Heart left ventricle (tissue), 16 donors: ENCODE data around the gene ARID3A. TPM values are rescaled to one million over a fixed set of nuclear protein-coding genes. Genes with fewer than 3 reads are reported as not detected.

ENCODE experiments used
- ATAC-seq, 4 donors: fragments of 200-7000 bp; cut with Tn5 transposase; one replicate each; pipeline ENCODE4 v1.9.1; 2020 to 2022; ENCODE audit warnings: moderate library complexity in 4 of 4, mild to moderate bottlenecking in 3 of 4, moderate number of reproducible peaks in 1 of 4
- DNase-seq, 5 donors: peaks; one replicate each; pipeline ENCODE4 v3.0.0-alpha.2; 2020
- H3K27ac ChIP-seq, 12 donors: fragments of 200-600 bp; sonication (generic) in 4 of 12; one replicate each; pipeline versions ENCODE4 v1.5.0 to v1.8.0; 2016 to 2022; ENCODE audit warnings: mild to moderate bottlenecking in 2 of 12
- H3K27me3 ChIP-seq, 9 donors: fragments of 200-600 bp; sonication (generic) in 2 of 9; one replicate each; pipeline versions ENCODE4 v1.5.1 to v1.8.0; 2016 to 2022; ENCODE audit warnings: mild to moderate bottlenecking in 3 of 9
- H3K36me3 ChIP-seq, 9 donors: fragments of 200-600 bp; sonication (generic) in 2 of 9; one replicate each; pipeline versions ENCODE4 v1.5.0 to v1.8.0; 2018 to 2022; ENCODE audit warnings: mild to moderate bottlenecking in 2 of 9
- H3K4me1 ChIP-seq, 12 donors: fragments of 200-600 bp; sonication (generic) in 4 of 12; one replicate each; pipeline versions ENCODE4 v1.5.0 to v1.8.0; 2016 to 2022; ENCODE audit warnings: mild to moderate bottlenecking in 3 of 12
- H3K4me3 ChIP-seq, 12 donors: fragments of 200-600 bp; sonication (generic) in 4 of 12; one replicate each; pipeline versions ENCODE4 v1.5.0 to v1.8.0; 2017 to 2022; ENCODE audit warnings: mild to moderate bottlenecking in 9 of 12, moderate library complexity in 4 of 12
- H3K9me3 ChIP-seq, 12 donors: fragments of 200-600 bp; sonication (generic) in 4 of 12; one replicate each; pipeline versions ENCODE4 v1.5.0 to v1.8.0; 2016 to 2022; ENCODE audit warnings: mild to moderate bottlenecking in 1 of 12
- POLR2A ChIP-seq, 2 donors: fragments of 450-650 bp; IDR thresholded peaks; one replicate each; pipeline ENCODE4 v1.6.1; 2017; ENCODE audit warnings: antibody characterized with exemption in 2 of 2, mild to moderate bottlenecking in 2 of 2, moderate library complexity in 2 of 2
- WGBS, 4 donors: extraction: QIAGEN DNeasy Blood & Tissue Kit in 2 of 4; methylation state at CpG; one replicate each; pipeline versions ENCODE4 v1.1.5 to v1.1.7; 2013 to 2018; 5-methylcytosine and 5-hydroxymethylcytosine counted together
- intact Hi-C, 10 donors: fragments of 100-400 bp; cut with DNase I; formaldehyde crosslinking; loops; one replicate each; pipeline versions ENCODE4 v1.11.1 to v1.14.2; 2022
- polyA plus RNA-seq, 2 donors: library from polyadenylated mRNA; stranded (reverse); fragments of 200-250 nt; gene quantifications; one replicate each; pipeline ENCODE4 v1.2.3, GENCODE V29; 2013
- total RNA-seq, 9 donors: library from RNA; depleted of rRNA in 2 of 9; stranded (reverse); fragments of >200 nt in 2 of 9; fragmentation: NEBNext Ultra II Directional in 3 of 9; extraction: Animal tissue kit (Norgen Biotek cat#: 25700) in 3 of 9; gene quantifications; one replicate each; pipeline versions ENCODE4 v1.1.0 to v1.2.4, GENCODE V29; 2016 to 2023
- TF ChIP-seq, protein P1 (sequence below), 12 donors: fragments of 200-600 bp; sonication (generic) in 4 of 12; IDR thresholded peaks; one replicate each; pipeline versions ENCODE4 v1.5.0 to v1.8.0; 2018 to 2022; ENCODE audit warnings: antibody characterized with exemption in 12 of 12, mild to moderate bottlenecking in 5 of 12
- donor health status: ischemic (EF 13 %, LVEDD 7.1; RV severe dilation, severe dysfunction).
- donor health status: healthy with polysubstance abuse.
- donor health status: DM: no; HTN: yes; CAD: no.
- donor health status: DM: no; HTN: no; CAD: no.
- donor health status: ischemic (EF 25% LVEDD 6.9; RV normal size, moderate dysfunction).
- donor health status: ischemic (EF 25% LVEDD 5.7; RV mildly dilated, moderate dysfunction).
- donor health status: healthy.
- donor health status: DM: yes; HTN: yes; CAD: no.
- donor health status: ischemic (EF 35%, LVEDD 5.7; RV mildly dilated, moderate dysfunction).
- donor health status: nonischemic (EF 11% LVEDD 7.7; RV severe dilation, severe dysfunction).
- donor health status: DM: yes; HTN: yes; CAD: no.
- donor health status: PGD.
- donor health status: ischemic (EF 29% LVEDD 5.4; RV normal size, mild dysfunction).
- donor health status: nonischemic (EF 23%, LVEDD 6.1; RV moderate dilation, normal function).

Gene ARID3A
- total and polyA plus RNA-seq, 11 donors: 1.9 to 15.7 (median 5.8) TPM

DNA sequence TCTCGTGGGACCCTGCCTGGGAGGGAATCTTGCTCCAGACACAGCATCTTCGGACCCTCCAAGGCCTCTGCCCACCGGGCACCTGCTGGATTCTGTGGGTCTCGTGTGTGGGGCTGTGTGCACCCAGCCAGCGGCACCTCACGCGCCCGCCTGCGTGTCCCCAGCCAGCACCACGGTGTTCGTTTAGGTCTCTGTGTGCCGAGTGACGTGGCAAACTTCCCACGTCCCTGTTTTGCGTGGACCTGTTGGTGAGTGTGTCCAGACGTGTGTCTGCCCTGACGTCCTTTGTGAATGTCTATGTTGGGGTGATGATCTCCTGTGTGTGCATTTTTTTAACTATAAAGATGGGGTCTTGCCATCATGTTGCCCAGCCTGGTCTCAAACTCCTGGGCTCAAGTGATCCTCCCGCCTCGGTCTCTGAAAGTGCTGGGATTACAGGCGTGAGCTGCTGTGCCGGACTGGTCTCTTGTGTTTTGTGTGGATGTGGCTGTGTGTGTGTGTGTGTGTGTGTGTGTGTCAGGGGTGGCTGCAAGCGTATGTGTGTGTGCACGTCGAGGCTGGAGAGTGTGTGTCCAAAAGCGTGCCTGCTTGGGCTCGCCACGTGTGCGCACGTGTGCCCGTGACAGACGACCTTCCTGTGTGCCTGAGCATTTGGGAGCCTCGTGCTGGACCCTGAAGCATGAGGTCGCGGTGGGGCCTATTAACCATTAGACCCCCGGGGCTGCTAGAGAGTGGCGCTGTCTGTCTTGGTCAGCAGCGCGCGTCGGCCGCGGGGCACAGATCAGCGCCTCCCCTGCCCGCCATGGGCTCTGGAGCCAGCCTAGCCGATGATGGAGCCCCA is 15.7 kb downstream of the ARID3A start:
- no peak for TF ChIP-seq POLR2A (IDR thresholded peaks at IDR 0.05)
- TF ChIP-seq, protein P1, sequence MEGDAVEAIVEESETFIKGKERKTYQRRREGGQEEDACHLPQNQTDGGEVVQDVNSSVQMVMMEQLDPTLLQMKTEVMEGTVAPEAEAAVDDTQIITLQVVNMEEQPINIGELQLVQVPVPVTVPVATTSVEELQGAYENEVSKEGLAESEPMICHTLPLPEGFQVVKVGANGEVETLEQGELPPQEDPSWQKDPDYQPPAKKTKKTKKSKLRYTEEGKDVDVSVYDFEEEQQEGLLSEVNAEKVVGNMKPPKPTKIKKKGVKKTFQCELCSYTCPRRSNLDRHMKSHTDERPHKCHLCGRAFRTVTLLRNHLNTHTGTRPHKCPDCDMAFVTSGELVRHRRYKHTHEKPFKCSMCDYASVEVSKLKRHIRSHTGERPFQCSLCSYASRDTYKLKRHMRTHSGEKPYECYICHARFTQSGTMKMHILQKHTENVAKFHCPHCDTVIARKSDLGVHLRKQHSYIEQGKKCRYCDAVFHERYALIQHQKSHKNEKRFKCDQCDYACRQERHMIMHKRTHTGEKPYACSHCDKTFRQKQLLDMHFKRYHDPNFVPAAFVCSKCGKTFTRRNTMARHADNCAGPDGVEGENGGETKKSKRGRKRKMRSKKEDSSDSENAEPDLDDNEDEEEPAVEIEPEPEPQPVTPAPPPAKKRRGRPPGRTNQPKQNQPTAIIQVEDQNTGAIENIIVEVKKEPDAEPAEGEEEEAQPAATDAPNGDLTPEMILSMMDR (IDR thresholded peaks at IDR 0.05): no peak
- no peak for DNase-seq
- H3K27me3 ChIP-seq: no peaks in the 10 kb centered on the region
- intact Hi-C loops: no loop called here
- peak overlapping the region in 11 of 12 donors; percentile 22 to 55 (median 42) for H3K4me3 ChIP-seq
- 77 to 84% (median 79%) methylated on average over 31 to 45 of the region's 45 CpGs for WGBS, 4 donors
- H3K4me1 ChIP-seq: peaks cover 0 to 22% (median 4%) of the 10 kb centered on the region in 12 donors
- ATAC-seq: no peak
- peaks cover 0 to 10% (median 0%) of the 10 kb centered on the region in 9 donors for H3K36me3 ChIP-seq
- peak overlapping the region in 8 of 12 donors; percentile 67 to 89 (median 84) for H3K27ac ChIP-seq
- peaks cover 0 to 4% (median 0%) of the 10 kb centered on the region in 12 donors for H3K9me3 ChIP-seq

DNA sequence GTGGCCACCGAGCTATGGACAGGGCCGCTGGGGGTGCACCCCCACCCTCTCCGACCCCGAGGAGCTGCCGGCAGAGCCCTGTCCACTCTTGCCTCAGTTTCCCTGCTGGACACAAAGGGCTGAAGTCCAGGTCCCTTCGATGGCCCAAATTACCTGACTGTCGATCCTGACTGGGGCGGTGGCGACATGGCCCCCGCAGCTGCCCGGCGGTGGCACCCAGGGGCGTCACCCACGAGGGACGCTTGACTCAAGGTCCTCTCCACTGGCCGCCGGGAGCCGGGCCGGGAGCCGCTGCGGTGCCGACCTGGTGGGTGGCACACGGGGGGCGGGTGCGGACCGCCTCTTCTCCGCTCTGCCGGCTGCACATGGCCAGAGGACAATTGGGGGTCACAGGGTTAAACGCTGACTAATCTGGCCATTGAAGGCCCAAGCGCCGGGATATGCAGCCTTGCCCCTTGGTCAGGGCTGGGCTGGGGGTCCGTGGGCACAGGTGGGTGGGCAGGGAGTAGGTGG is 16.4 kb downstream of the ARID3A start:
- ATAC-seq (no peak), DNase-seq (no peak)

DNA sequence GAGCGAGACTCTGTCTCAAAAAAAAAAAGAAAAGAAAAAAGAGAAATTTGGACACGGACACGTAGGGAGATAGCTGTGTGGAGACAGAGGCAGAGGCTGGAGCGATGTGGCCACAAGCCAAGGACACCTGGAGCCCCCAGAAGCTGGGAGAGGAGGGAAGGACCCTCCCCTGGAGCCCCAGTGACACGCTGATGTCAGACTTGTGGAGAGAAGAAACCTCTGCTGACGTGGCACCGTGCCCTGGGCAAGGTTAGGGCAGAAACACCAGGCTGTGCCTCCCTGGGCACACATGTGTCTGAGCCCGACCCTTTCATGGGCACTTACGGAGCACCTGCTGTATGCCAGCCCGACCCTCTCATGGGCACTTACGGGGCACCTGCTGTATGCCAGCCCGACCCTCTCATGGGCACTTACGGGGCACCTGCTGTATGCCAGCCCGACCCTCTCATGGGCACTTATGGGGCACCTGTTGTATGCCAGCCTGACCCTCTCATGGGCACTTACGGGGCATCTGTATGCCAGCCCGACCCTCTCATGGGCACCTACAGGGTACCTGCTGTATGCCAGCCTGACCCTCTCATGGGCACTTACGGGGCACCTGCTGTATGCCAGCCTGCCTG is 17.8 kb downstream of the ARID3A start:
- peaks cover 0 to 37% (median 4%) of the 10 kb centered on the region in 12 donors for H3K4me1 ChIP-seq
- intact Hi-C loops: no loop called here
- peaks cover 0 to 4% (median 0%) of the 10 kb centered on the region in 12 donors for H3K9me3 ChIP-seq
- ATAC-seq: no peak
- H3K36me3 ChIP-seq: peaks cover 0 to 10% (median 0%) of the 10 kb centered on the region in 9 donors
- WGBS, 4 donors: 95 to 98% (median 97%) methylated on average over 10 to 17 of the region's 17 CpGs
- no peaks in the 10 kb centered on the region for H3K27me3 ChIP-seq
- TF ChIP-seq, protein P1 (IDR thresholded peaks at IDR 0.05): no peak
- TF ChIP-seq POLR2A (IDR thresholded peaks at IDR 0.05): no peak
- DNase-seq: no peak
- no peak overlapping the region for H3K4me3 ChIP-seq
- no peak overlapping the region for H3K27ac ChIP-seq

More for the DNA sequence above, 16.4 kb downstream of the ARID3A start:
- peaks cover 0 to 4% (median 0%) of the 10 kb centered on the region in 12 donors for H3K9me3 ChIP-seq
- no peak overlapping the region for H3K27ac ChIP-seq
- peaks cover 0 to 10% (median 0%) of the 10 kb centered on the region in 9 donors for H3K36me3 ChIP-seq
- no peak overlapping the region for H3K4me3 ChIP-seq
- intact Hi-C loops: no loop called here
- WGBS, 4 donors: 89 to 92% (median 91%) methylated on average over 2 to 32 of the region's 32 CpGs
- H3K4me1 ChIP-seq: peaks cover 0 to 25% (median 4%) of the 10 kb centered on the region in 12 donors
- no peaks in the 10 kb centered on the region for H3K27me3 ChIP-seq
- no peak for TF ChIP-seq POLR2A (IDR thresholded peaks at IDR 0.05)
- TF ChIP-seq, protein P1 (IDR thresholded peaks at IDR 0.05): no peak

DNA sequence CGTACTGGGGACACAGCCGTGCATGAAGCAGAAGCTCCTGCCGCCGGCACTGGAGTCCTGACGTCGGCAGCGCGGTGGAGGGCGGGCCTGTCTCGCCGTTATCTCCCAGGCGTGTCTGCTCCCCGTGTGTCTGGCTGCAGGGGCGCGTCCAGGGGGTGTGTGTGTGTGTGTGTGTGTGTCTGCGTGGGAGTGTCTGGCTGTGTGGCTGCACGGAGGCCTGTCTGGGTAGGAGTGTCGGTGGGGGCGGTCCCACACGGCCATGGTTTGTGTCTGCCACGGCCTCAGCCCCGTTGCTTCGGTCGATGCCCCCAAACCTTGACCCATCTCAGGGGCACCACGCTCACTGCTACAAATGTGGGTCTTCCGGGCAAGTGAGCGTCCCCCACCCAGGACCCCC is 18.3 kb downstream of the ARID3A start:
- no peak overlapping the region for H3K4me3 ChIP-seq
- H3K27ac ChIP-seq: no peak overlapping the region
- DNase-seq (peak in 1 of 5 donors; percentile 46), ATAC-seq (no peak)
- TF ChIP-seq POLR2A (IDR thresholded peaks at IDR 0.05): no peak
- TF ChIP-seq, protein P1 (IDR thresholded peaks at IDR 0.05): no peak
- peaks cover 0 to 37% (median 4%) of the 10 kb centered on the region in 12 donors for H3K4me1 ChIP-seq
- WGBS, 4 donors: 54 to 74% (median 66%) methylated on average over 24 to 27 of the region's 27 CpGs
- H3K36me3 ChIP-seq: peaks cover 0 to 10% (median 0%) of the 10 kb centered on the region in 9 donors
- intact Hi-C loops: no loop called here
- peaks cover 0 to 4% (median 0%) of the 10 kb centered on the region in 12 donors for H3K9me3 ChIP-seq
- H3K27me3 ChIP-seq: no peaks in the 10 kb centered on the region
